Islet precursor cell (in vitro differentiated cells): ENCODE data around the gene SRPX2.
"Not testable (repeated sequence)": the region's sequence is repeated elsewhere in the genome, so short reads cannot be mapped to it uniquely, and the experiment has no call there.

Experiments
- DNase-seq: peaks from one replicate; pipeline ENCODE4 v3.0.0-alpha.2; 2018

The SRPX2 gene

DNA sequence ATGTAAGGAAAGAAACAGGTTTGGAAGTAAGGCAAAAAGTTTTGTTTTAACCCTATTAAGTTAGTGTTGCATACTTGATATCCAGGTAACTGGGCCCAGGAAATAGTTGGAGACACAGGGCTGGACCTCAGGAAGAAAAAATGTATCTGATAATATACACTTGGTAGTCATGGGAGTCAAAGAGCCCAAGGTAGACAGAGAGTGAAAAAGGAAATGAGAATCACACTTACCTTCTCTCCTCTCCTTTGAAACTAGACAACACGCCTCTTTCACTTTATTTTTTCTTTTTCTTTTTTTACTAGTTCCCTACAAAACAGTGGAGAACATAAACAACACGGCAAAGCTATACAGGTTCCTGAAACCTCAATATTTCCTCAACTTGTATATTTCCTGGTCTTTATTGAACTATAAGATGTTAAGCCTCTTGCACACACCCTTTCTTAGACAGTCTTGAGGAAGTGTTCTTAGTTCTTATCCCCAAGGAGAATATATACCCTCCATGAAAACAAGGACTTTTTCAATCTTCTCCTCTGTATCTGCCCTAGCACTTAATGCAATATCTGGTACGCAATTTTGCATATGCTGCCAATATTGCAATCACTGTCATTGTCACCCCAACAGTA, 60.7 kb downstream of the SRPX2 start:
- no peak for DNase-seq

DNA sequence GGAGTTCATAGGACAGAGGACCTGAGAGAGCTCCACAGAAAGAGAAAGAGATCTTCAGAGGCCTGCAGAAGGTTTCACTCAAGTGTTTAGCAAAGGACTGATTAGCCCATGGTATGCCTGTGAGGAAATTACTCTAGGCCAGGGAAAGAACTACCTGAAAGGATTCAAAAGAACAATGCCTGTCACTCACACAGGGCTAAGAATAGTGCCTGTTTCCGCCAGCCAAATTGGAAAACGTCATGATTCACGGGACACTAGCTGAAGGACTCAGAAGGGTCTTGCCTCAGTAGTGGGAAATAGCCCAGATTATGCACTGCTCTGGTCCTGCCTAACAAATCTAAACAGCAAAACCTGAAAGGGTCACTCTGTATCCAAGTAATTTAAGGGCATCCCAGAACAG, 66.8 kb downstream of the SRPX2 start:
- DNase-seq: no peak

DNA sequence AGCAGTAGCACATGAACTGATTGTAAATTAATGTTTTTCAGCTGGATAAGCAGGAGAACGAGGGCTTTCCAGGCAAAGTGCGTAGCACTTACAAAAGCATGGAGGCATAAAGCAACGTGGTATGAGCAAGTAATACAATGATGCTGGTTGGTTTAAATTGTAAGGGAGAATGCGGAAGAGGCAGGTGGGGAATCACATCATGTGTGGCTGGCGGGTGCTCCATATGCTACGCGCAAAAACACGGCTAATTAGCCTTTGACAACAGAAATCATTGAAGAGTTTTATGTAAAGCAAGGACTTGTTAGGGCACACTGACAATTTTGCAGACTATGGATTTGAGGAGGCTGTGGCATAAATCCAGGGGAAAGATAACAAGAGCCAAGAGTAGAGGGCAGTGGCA, 73.4 kb downstream of the SRPX2 start:
- DNase-seq: no peak

DNA sequence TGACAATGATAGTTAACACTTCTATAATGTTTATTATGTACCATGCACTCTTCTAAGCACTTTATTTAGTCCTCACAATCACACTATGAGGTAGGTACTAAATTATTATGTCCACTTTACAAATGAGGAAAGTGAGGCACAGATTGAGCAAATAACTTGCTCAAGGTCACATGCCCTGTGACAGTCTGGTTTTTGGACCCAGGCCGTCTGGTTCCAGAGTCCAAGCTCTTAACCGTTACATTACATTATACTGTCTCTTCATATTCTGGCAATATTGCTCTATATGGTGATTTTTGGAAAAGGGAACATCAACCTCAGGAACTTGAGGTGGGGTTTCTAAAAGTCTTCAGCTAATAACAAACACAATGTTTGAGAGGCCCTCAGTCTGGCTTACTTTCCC, 75.1 kb downstream of the SRPX2 start:
- DNase-seq: no peak

DNA sequence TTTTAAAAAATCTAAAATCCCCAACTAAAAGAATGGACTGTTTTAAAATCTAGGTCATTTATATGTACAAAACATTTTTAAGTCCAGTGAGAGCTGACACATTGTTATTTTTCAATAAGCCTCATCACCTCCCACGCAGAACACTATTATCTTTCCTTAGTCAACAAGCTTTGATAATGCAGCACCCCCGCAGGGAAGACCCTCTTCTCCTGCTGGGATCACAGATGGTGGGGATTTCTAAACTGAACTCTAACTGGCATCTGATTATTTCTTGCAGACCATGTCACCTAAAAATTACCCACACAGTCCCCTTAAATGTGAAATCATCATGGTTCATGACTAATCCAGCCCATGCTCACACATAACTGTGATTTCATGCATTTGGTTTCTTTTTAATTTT, 76.3 kb downstream of the SRPX2 start:
- DNase-seq: no peak

GRCh38 chrX:100721328-100721727, 77.3 kb downstream of the SRPX2 start:
- no peak for DNase-seq

- not testable (repeated sequence) for DNase-seq
Measured at GRCh38 chrX:100724006-100724405, 80.0 kb downstream of the SRPX2 start.
